ENCODE data around the gene KRTAP20-3. TPM values are rescaled to one million over a fixed set of nuclear protein-coding genes. Genes with fewer than 3 reads are reported as not detected.

KRTAP20-3 gene
- not detected for polyA plus RNA-seq (ENCODE audit: insufficient read length in 12 of 12)
- long read RNA-seq, donor 1 = 0 reads
- long read RNA-seq, donor 2 = 0 reads
- long read RNA-seq, donor 3 = 0 reads
- long read RNA-seq, donor 4 = 0 reads
- long read RNA-seq, donor 5 = 0 reads
- long read RNA-seq, donor 6 = 0 reads
- long read RNA-seq, donor 7 = 0 reads
- long read RNA-seq, donor 8 = 0 reads
- long read RNA-seq, donor 9 = 0 reads
- long read RNA-seq, donor 10 = 0 reads
- long read RNA-seq, donor 11 = 0 reads

DNA sequence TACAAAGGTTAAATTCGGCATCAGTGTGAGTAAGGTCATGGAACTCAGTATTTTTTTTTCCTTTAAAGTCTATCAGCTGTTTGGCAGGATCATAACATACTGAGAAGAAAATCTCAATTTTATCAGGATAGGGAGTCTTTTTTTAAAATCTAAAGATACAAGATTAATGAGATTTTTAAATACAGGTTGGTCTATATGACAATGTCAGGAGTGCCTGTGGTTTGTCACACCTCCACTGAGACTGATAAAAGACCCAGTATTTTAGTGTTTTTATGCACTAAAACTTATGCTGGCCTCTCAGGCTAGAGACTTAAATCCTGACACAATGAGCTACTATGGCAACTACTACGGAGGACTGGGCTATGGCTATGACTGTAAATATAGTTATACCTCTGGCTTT is at the start of gene KRTAP20-3:
Gene KRTAP20-3, plus strand, starts transcription at position 301 of the 400 bp plus-strand sequence.
- DNase-seq = no peak

GRCh38 chr21:30598802-30599201 is 43.9 kb upstream of the KRTAP20-3 start, which contains the start of gene KRTAP6-2:
KRTAP6-2 (minus strand) TSS chr21:30598902; CDS start chr21:30598874, 28 bp downstream.
- no peak for DNase-seq

DNA sequence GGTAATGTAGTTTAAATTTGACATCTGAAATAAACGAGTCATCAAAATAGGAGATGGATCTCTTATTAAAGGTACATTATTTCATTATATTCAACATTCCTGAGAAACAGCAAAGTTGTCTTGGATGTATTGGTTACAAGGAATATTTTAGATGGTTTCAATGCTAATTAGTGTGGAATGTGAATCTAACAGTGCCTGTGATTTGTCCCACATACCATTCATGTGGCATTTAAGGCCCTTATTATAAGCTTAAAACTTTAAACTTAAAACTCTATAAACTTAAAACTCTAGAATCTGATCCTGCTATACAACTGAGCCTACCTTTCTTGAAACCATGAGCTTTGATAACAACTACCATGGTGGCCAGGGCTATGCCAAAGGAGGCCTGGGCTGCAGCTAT is 41.9 kb upstream of the KRTAP20-3 start, which contains the start of gene KRTAP22-1:
Gene KRTAP22-1, plus strand, starts transcription at position 301 of the 400 bp plus-strand sequence.
- DNase-seq = no peak

DNA sequence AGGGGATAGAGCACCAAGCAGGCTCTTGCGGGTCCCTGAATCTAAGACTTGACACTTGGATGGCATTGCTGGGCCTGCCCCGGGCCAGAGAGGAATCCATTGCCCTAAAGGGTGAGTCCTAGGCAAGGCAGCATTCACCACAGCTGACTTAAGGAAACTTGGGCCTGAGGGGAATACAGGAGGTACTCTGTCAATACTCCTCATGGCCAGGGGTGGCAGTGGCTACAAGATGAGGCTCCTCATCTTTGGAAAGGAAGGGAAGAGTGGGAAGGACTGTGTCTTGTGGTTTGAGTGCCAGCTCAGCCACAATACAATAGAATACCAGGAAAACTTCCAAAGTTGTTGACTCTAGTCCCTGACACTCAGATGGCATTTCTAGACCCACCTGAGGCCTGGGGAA is 36.7 kb upstream of the KRTAP20-3 start:
- no peak for DNase-seq

- DNase-seq = no peak
These were observed 30.5 kb upstream of the KRTAP20-3 start for GRCh38 chr21:30612132-30612531.

DNA sequence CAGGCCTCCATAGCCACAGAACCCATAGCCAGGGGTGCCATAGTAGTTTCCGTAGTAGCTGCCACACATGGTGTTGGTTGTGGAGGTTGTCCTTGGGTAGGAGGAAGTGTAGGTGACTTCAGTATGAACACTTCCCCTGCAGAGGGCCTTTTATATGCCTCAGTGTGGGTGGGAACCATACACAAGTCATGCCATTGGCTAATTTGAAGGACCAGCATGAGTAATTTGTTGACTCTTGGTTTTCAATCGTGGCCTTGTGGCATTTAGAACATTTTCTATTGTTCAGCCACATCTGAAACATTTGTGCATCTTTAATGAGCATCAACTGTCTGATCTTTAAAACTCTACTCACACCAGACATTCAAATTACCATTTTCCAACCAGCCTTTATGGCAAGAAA is 28.8 kb upstream of the KRTAP20-3 start, which contains the start of gene KRTAP6-1:
Gene KRTAP6-1, minus strand, starts transcription at position 95 of the 400 bp plus-strand sequence. Its CDS starts 26 bp downstream, at position 69.
- DNase-seq = no peak

DNA sequence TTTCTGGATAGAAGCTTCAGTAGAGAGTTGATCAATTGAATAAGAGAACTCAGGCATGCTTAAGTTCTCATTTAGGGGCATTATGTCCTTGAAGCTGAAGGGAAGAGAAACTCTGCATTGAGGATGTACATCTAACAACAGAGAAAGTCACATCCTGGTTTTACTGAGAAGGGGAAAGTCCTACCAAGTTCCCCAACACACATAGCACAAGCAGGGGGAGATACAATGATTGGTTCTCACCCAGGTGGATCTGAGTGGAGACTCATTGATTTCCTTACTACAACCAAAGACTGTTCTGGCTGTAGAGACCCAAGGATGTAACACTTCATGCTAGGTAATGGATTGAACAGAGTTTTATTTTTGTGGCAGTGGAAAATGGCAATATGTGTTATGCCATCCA is 27.5 kb upstream of the KRTAP20-3 start:
- no peak for DNase-seq

GRCh38 chr21:30616125-30616524 is 26.5 kb upstream of the KRTAP20-3 start, which contains the start of gene KRTAP20-1:
KRTAP20-1 (plus strand) TSS chr21:30616425; CDS start chr21:30616455, 30 bp downstream.
- DNase-seq = no peak

GRCh38 chr21:30620080-30620479 is 22.6 kb upstream of the KRTAP20-3 start:
- DNase-seq = no peak

GRCh38 chr21:30620522-30620921 is 22.1 kb upstream of the KRTAP20-3 start, which contains the start of gene KRTAP20-4:
KRTAP20-4 (plus strand) TSS chr21:30620627.
- DNase-seq = no peak

GRCh38 chr21:30623362-30623761 is 19.3 kb upstream of the KRTAP20-3 start:
- DNase-seq = no peak

GRCh38 chr21:30625449-30626165 is 17.1 kb upstream of the KRTAP20-3 start:
- peak; percentile 22 for DNase-seq

- DNase-seq = no peak
These were observed 14.6 kb upstream of the KRTAP20-3 start for GRCh38 chr21:30628109-30628508.

GRCh38 chr21:30629200-30629599 is 13.5 kb upstream of the KRTAP20-3 start:
- peak; percentile 0 for DNase-seq

DNA sequence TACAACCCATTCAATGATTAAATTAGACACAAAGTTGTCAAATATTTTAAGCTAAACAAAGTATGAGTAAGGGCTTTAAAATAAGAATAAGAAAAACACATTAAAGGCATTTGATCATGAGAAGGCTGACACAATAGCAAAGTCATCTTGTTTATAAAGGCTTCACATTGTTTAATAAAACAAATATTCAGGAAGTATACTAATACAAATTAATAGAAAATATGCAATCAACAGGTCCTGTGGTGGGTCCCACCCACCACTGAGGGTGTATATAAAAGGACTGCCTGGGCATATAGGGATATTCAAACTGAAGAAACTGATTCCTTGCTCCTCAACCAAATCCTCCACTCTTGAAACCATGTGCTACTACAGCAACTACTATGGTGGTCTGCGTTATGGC is 7.8 kb upstream of the KRTAP20-3 start, which contains the start of gene KRTAP20-2:
Gene KRTAP20-2, plus strand, starts transcription at position 301 of the 400 bp plus-strand sequence. Its CDS starts 58 bp downstream, at position 359.
- DNase-seq = no peak

GRCh38 chr21:30638686-30639085 is 4.0 kb upstream of the KRTAP20-3 start:
- DNase-seq = no peak

DNA sequence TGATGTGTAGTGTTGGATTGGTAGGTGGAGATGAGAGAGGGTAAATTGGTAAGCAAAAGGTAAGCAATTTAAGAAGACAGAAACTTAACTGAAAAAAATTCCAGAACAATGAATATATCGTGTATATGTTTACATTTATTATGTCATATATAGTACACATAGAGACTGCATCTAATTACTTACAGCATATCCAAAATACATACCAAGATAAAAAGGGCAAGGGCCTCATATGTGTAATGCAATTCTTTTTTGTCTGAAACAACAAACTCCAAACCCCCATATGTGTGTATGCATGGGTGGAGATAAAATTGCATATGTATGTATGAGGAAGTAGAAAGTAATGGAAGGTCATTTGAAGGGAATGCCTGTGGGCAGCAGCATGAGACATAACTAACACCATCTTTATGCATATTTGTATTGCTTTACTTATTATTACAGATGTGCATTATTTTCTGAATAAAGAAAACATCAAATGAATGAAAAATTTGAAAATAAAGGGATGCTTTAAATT is 4.3 kb downstream of the KRTAP20-3 start:
- no peak for DNase-seq

DNA sequence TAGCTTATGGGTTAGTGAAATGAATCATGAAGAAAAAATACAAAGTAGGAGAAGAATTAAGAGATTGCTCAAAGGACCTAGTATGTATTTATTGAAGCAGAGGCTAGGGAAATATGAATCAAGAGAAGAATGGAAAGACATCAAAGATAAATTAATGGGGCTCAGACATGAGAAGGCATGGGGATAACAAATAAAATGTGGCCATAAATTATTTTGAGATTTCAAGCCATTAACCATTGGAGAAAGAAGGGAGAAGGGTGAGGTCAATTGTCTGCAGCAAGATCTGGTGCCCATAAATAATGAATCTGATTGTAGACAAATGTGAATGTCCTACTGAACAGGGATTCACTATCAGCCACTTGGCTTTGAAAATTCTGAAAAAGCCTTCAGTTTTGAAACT is 10.2 kb downstream of the KRTAP20-3 start:
- DNase-seq = no peak

- DNase-seq = no peak
These were observed 26.1 kb downstream of the KRTAP20-3 start for GRCh38 chr21:30668776-30669175.

- no peak for DNase-seq
These were observed 30.5 kb downstream of the KRTAP20-3 start for GRCh38 chr21:30672985-30673650.

DNA sequence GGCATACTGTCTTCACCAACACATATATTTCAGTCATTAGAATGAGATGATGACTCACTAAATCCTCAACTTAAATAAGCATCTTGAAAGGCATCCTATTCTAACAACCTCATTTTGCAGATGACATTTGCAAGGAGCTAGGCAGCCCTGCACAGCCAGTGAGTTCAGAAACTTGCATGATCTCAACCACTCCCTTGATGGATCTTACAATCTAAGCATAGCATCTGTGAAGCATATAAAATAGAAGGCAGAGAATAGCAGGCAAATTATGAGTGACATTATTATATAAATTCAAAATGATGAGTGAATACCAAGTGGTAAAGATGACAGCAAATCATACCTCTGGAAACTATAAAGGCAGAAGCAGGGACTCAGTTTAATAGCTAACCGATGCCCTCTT is 31.6 kb downstream of the KRTAP20-3 start:
- DNase-seq = no peak

- DNase-seq = no peak
These were observed 34.1 kb downstream of the KRTAP20-3 start for GRCh38 chr21:30676737-30677136.

Measured in muscle of arm (tissue), 14 donors.